ENCODE measurements around the gene NUCB2. TPM values are rescaled to one million over a fixed set of nuclear protein-coding genes. Genes with fewer than 3 reads are reported as not detected.

Gene NUCB2
- total RNA-seq, 1 donor from 2014 or later, result 6.8 TPM

GRCh38 chr11:17313349-17314231 is 37.1 kb downstream of the NUCB2 start:
- CTCF ChIA-PET, result no interaction called here
- peaks cover 7% of the 10 kb centered on the region for H3K36me3 Mint-ChIP-seq (ENCODE audit: low read depth)
- POLR2A ChIA-PET, result no interaction called here
- TF ChIP-seq, protein P1, sequence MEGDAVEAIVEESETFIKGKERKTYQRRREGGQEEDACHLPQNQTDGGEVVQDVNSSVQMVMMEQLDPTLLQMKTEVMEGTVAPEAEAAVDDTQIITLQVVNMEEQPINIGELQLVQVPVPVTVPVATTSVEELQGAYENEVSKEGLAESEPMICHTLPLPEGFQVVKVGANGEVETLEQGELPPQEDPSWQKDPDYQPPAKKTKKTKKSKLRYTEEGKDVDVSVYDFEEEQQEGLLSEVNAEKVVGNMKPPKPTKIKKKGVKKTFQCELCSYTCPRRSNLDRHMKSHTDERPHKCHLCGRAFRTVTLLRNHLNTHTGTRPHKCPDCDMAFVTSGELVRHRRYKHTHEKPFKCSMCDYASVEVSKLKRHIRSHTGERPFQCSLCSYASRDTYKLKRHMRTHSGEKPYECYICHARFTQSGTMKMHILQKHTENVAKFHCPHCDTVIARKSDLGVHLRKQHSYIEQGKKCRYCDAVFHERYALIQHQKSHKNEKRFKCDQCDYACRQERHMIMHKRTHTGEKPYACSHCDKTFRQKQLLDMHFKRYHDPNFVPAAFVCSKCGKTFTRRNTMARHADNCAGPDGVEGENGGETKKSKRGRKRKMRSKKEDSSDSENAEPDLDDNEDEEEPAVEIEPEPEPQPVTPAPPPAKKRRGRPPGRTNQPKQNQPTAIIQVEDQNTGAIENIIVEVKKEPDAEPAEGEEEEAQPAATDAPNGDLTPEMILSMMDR (IDR thresholded peaks at IDR 0.05), result no peak
- no peak overlapping the region for H3K4me3 Mint-ChIP-seq
- no peak for DNase-seq
- no peak overlapping the region for H3K27ac Mint-ChIP-seq
- H3K4me1 Mint-ChIP-seq, result no peaks in the 10 kb centered on the region
- no peaks in the 10 kb centered on the region for H3K9me3 Mint-ChIP-seq
- no peaks in the 10 kb centered on the region for H3K27me3 Mint-ChIP-seq
- intact Hi-C loops (cut with micrococcal nuclease), result no loop called here
- ATAC-seq (ENCODE audit: low read depth), result no peak

- Mint-ChIP-seq H3K4me3 (no peak overlapping the region), H3K36me3 (ENCODE audit: low read depth) (peaks cover 7% of the 10 kb centered on the region), H3K9me3 (no peaks in the 10 kb centered on the region), H3K27ac (no peak overlapping the region), H3K27me3 (no peaks in the 10 kb centered on the region), H3K4me1 (no peaks in the 10 kb centered on the region)
- ATAC-seq (ENCODE audit: low read depth), result no peak
- intact Hi-C loops (cut with micrococcal nuclease), result no loop called here
- DNase-seq, result no peak
- CTCF ChIA-PET, result no interaction called here
- TF ChIP-seq, protein P1 (IDR thresholded peaks at IDR 0.05), result no peak
- POLR2A ChIA-PET, result no interaction called here
Observed at GRCh38 chr11:17314232-17314547, 37.7 kb downstream of the NUCB2 start.

GRCh38 chr11:17314904-17315426 is 38.4 kb downstream of the NUCB2 start:
- ATAC-seq (ENCODE audit: low read depth), result no peak
- CTCF ChIA-PET, result no interaction called here

GRCh38 chr11:17328871-17329494 is 52.4 kb downstream of the NUCB2 start:
- TF ChIP-seq, protein P1 (IDR thresholded peaks at IDR 0.05), result no peak
- ATAC-seq (ENCODE audit: low read depth), result no peak

More at GRCh38 chr11:17314904-17315426, 38.4 kb downstream of the NUCB2 start:
- intact Hi-C loops (cut with micrococcal nuclease), result no loop called here
- H3K4me1 Mint-ChIP-seq, result no peaks in the 10 kb centered on the region
- no peak overlapping the region for H3K27ac Mint-ChIP-seq
- peaks cover 7% of the 10 kb centered on the region for H3K36me3 Mint-ChIP-seq (ENCODE audit: low read depth)
- TF ChIP-seq, protein P1 (IDR thresholded peaks at IDR 0.05), result no peak
- POLR2A ChIA-PET, result no interaction called here
- H3K27me3 Mint-ChIP-seq, result no peaks in the 10 kb centered on the region
- no peaks in the 10 kb centered on the region for H3K9me3 Mint-ChIP-seq
- DNase-seq, result no peak
- H3K4me3 Mint-ChIP-seq, result no peak overlapping the region

GRCh38 chr11:17331669-17332068 is 55.1 kb downstream of the NUCB2 start:
- Mint-ChIP-seq H3K36me3 (ENCODE audit: low read depth) (peaks cover under 1% of the 10 kb centered on the region), H3K4me3 (no peak overlapping the region), H3K27ac (no peak overlapping the region), H3K4me1 (no peaks in the 10 kb centered on the region), H3K27me3 (no peaks in the 10 kb centered on the region), H3K9me3 (no peaks in the 10 kb centered on the region)
- TF ChIP-seq, protein P1 (IDR thresholded peaks at IDR 0.05), result no peak
- intact Hi-C loops (cut with micrococcal nuclease), result no loop called here
- ChIA-PET POLR2A (no interaction called here), CTCF (no interaction called here)
- DNase-seq (no peak), ATAC-seq (ENCODE audit: low read depth) (no peak)

More at GRCh38 chr11:17328871-17329494, 52.4 kb downstream of the NUCB2 start:
- CTCF ChIA-PET, result no interaction called here
- Mint-ChIP-seq H3K36me3 (ENCODE audit: low read depth) (peaks cover 9% of the 10 kb centered on the region), H3K27me3 (no peaks in the 10 kb centered on the region), H3K27ac (no peak overlapping the region), H3K9me3 (peaks cover 2% of the 10 kb centered on the region), H3K4me1 (no peaks in the 10 kb centered on the region), H3K4me3 (no peak overlapping the region)
- no peak for DNase-seq
- POLR2A ChIA-PET, result no interaction called here
- intact Hi-C loops (cut with micrococcal nuclease), result no loop called here

Data from activated B cell treated with CpG ODN at 0.5 μM for 24 hours (primary cell).